ENCODE results near the gene SLN.

The SLN gene

DNA sequence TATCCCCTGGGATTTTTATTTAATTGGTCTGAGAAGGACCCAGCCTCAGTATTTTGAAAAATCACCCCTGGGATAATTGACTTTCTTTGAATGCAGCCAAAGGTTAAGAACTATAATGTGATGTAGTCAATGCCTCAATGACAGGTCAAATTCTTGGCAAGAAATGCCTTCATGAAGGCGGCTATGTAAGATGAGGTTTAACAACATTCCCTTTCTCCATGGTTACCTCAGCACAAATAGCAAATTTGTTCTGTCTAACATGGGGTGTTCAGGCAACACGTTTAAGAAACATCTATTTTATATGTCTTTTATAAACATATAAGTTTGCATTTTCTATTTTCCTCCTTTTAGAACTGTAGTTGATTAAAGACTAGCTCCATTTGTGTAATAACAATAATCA, 5.3 kb downstream of the SLN start:
- H3K9ac ChIP-seq (ENCODE audit: low read depth, low read length): no peak overlapping the region
- no peaks in the 10 kb centered on the region; the same call in 1 of the 2 replicates for H3K4me1 ChIP-seq (ENCODE audit: insufficient read depth, low read length)
- no peaks in the 10 kb centered on the region for H3K36me3 ChIP-seq (ENCODE audit: insufficient read depth, low read length)
- H3K9me3 ChIP-seq (ENCODE audit: control insufficient read depth, insufficient read depth, low read length): no peaks in the 10 kb centered on the region

DNA sequence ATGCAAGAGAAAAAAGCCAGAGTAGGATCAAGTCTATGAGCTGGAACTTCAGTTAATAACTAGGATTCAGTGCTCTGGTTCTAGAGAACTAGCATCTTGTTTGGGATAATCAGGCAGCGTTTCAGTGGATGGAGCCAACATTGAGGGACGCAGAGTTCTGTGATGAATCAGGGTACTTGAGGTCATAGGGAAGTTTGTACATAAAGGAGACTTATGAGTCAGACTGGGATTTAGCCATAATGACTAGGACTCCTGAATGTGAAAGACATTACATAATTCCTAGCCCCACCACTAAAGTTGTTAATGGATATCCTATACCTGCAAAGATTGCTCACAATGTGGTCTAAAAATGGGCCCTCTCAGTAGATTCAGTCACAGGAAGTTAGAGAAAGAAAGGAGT, 6.8 kb downstream of the SLN start:
- no peaks in the 10 kb centered on the region for H3K9me3 ChIP-seq (ENCODE audit: control insufficient read depth, insufficient read depth, low read length)
- no peaks in the 10 kb centered on the region for H3K36me3 ChIP-seq (ENCODE audit: insufficient read depth, low read length)
- no peak overlapping the region for H3K9ac ChIP-seq (ENCODE audit: low read depth, low read length)
- H3K4me1 ChIP-seq (ENCODE audit: insufficient read depth, low read length): no peaks in the 10 kb centered on the region; the same call in 1 of the 2 replicates

DNA sequence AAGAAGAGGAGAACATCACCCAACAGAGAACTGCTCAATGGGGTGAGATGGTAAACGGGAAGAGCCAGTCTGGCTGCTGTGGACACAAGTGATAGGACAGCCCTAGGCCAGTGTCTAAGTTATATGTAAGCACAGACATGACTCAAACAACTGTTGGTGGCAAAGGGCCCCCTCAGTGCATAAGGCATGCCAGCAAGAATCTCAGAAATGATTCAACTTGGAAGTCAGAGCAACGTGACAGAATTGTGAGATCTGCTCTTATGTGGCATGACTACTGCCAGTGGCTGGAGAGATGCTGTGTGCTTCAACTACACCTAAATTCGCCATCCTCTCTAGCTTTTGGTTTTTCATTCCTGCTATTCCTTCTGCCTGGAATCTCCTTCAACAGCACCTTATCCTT, 7.4 kb downstream of the SLN start:
- no peak overlapping the region for H3K9ac ChIP-seq (ENCODE audit: low read depth, low read length)
- no peaks in the 10 kb centered on the region for H3K9me3 ChIP-seq (ENCODE audit: control insufficient read depth, insufficient read depth, low read length)
- H3K36me3 ChIP-seq (ENCODE audit: insufficient read depth, low read length): no peaks in the 10 kb centered on the region
- no peaks in the 10 kb centered on the region; the same call in 1 of the 2 replicates for H3K4me1 ChIP-seq (ENCODE audit: insufficient read depth, low read length)

DNA sequence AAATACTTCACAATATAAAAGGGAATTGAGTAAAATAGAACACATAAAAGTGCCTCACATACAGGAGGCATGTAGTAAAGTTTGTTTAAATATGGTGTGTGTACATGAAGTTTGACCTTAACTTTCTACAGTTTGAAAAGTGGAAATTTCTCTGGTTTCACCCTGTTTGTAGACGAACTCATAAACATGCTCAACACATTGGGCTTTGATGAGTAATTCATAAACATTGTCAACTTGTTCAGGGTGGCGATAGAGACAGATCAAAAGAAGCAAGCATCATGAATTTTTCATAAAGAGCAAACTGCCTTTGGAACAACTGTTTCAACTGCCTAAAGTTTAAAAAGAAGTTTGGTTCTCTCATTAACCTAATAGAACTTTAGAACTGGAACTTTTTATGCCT, 9.1 kb downstream of the SLN start:
- Histone ChIP-seq H3K9me3 (ENCODE audit: control insufficient read depth, insufficient read depth, low read length) (no peaks in the 10 kb centered on the region), H3K36me3 (ENCODE audit: insufficient read depth, low read length) (no peaks in the 10 kb centered on the region), H3K9ac (ENCODE audit: low read depth, low read length) (no peak overlapping the region), H3K4me1 (ENCODE audit: insufficient read depth, low read length) (no peaks in the 10 kb centered on the region; the same call in 1 of the 2 replicates)

DNA sequence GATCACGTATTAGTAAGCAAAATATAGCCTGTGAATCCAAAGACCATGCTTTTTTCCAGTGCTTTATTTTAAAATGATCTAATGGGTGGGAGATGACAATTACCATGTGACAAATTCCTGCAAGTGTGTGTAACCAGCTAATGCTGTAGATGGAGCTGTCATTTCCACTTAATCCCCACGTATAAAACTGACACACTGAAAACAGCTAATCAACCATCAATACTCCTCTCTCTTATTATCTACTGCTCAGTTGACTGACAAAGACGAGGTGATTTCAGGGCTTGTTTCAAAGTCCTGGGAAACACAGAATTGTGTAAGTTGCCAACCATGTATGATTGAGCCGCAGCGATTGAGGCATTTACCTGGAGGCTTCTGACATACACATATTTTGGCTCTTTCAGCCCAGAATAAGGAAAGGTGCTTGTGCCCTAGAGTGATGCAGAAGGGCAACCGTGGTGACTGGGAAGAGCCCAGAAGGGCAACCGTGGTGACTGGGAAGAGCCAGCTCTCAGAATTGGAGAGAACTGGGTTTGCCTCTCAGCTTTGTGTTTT, 9.7 kb downstream of the SLN start:
- no peaks in the 10 kb centered on the region; the same call in 1 of the 2 replicates for H3K4me1 ChIP-seq (ENCODE audit: insufficient read depth, low read length)
- H3K36me3 ChIP-seq (ENCODE audit: insufficient read depth, low read length): no peaks in the 10 kb centered on the region
- no peak overlapping the region for H3K9ac ChIP-seq (ENCODE audit: low read depth, low read length)
- H3K9me3 ChIP-seq (ENCODE audit: control insufficient read depth, insufficient read depth, low read length): no peaks in the 10 kb centered on the region

DNA sequence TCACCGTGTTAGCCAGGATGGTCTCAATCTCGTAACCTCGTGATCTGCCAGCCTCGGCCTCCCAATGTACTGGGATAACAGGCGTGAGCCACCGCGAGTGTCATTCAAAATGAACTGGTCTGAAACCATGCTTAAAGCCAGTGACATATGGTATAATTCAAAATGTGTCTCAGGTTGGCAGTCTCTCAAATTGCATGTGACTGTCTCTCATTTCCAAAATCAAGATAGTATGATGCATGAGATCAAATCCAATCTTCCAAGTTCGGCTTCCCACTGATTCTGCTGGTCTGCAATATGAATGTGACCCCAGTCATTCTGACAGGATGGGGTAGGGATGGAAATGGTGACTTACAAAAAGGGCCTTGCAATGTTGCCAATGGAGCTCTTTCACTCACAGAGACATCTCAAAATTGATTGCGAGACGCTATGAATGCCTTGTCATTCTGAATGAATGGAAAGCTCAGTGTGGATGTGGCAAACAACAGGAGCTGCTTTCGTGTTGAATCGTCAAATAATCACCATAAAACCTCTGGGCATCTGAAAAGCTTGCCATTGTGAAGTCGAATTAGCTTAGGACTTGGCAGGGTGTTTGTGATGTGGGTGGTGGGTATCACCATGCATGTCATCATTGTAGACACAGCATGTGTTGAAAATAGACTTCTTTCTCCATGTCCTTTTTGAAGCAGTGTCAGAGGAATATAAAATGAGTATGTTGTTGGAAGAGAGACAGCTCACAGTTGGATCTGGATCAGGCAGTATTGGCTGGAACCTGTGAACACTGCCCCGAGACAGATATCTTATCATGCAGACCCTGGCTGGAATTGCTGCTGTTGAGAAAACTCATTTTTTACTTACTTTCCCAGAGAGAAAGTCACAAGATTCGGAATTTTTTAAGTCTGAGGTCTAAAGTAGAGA, 12.2 kb downstream of the SLN start:
- Histone ChIP-seq H3K4me1 (ENCODE audit: insufficient read depth, low read length) (peaks cover 6% of the 10 kb centered on the region), H3K36me3 (ENCODE audit: insufficient read depth, low read length) (no peaks in the 10 kb centered on the region), H3K9ac (ENCODE audit: low read depth, low read length) (no peak overlapping the region), H3K9me3 (ENCODE audit: control insufficient read depth, insufficient read depth, low read length) (no peaks in the 10 kb centered on the region)

DNA sequence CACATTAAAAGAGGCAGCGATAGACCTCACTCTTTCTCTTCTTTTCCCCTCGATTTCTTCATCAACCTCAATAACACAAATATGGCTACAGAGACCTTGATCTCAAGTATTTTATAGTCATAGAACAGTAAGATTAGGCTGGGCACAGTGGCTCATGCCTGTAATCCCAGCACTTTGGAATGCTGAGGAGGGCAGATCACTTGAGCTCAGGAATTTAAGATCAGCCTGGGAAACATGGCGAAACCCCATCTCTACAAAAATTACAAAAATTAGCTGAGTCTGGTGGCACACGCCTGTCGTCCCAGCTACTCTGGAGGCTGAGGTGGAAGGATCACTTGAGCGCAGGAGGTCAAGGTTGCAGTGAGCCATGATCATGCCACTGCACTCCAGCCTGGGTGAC, 14.6 kb downstream of the SLN start:
- H3K36me3 ChIP-seq (ENCODE audit: insufficient read depth, low read length): no peaks in the 10 kb centered on the region

DNA sequence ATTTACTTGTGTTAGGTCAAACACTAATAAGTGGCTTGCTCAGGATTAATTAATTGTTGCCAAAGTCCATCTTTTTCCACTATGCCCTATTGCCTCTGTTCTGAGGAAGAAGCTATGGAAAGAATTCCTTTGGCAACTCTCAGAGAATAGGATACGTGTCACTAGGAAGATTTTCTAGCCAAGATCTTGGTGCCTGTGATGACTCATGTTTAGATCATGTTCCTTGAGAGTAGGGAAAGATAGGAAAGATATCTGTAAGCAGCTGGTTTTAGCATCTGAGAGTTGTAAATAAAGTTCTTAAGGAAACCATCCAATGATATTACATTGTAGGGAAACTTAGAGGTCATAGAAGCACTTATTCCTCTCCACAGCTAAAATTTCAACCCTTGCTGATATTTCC, 15.7 kb downstream of the SLN start:
- Histone ChIP-seq H3K36me3 (ENCODE audit: insufficient read depth, low read length) (no peaks in the 10 kb centered on the region), H3K9ac (ENCODE audit: low read depth, low read length) (no peak overlapping the region), H3K4me1 (ENCODE audit: insufficient read depth, low read length) (peaks cover 6% of the 10 kb centered on the region)

More for the DNA sequence above, 14.6 kb downstream of the SLN start:
- no peak overlapping the region for H3K9ac ChIP-seq (ENCODE audit: low read depth, low read length)
- H3K4me1 ChIP-seq (ENCODE audit: insufficient read depth, low read length): peaks cover 6% of the 10 kb centered on the region
- no peaks in the 10 kb centered on the region for H3K9me3 ChIP-seq (ENCODE audit: control insufficient read depth, insufficient read depth, low read length)

DNA sequence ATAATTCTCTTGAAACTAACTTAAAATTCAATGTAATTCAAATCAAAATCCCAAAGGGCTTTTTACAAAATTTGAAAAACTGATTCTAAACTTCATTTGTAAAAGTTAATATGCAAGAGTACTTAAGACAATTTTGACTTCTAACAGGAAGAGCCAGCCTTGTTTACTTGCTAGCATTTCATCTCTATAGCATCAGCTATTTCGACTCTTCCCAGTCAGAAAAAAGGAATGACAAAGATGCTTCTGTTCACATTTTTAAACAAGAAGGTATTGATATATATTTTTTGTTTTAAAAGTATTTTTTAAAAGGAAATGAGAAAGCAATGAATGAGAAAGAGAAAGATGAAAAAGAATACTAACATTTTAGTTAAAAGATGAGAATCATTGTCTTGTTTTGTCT, 16.4 kb downstream of the SLN start:
- Histone ChIP-seq H3K36me3 (ENCODE audit: insufficient read depth, low read length) (no peaks in the 10 kb centered on the region), H3K9ac (ENCODE audit: low read depth, low read length) (no peak overlapping the region), H3K9me3 (ENCODE audit: control insufficient read depth, insufficient read depth, low read length) (no peaks in the 10 kb centered on the region), H3K4me1 (ENCODE audit: insufficient read depth, low read length) (peaks cover 6% of the 10 kb centered on the region)

More for the DNA sequence above, 15.7 kb downstream of the SLN start:
- no peaks in the 10 kb centered on the region for H3K9me3 ChIP-seq (ENCODE audit: control insufficient read depth, insufficient read depth, low read length)

DNA sequence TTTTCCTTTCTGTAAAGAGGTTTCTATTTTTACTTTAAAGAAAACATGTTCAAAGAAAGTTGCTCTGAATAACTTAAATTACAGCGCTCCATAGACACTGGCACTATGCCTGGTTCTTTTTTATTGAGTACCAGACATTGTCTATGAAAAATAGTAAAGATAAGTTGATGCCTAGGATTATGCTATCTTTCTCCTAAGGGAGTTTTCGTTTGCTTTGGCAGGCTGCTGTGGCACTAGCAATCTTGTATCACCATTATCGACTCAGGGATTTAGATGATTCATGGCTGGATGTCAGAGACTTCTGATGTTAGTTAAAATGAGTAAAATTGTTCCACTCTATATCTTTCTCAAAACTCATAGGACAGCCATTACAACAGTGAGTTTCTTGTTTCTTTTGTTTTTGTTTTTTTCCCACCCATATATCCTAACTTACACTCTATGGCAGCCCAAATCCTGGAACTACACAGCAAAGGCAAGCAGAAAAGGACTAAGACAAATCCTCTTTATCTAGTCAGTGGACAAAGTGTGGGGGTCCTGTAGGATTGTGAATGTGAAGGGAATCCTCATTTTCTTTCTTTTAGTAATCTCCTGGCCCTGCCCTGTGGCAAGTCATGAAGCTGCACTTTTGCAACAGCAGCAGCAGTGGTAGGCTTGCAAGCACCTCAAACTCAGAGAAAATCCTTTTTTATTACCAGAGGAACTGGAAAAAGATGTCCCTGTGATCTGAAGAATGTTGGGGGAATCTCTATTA, 20.7 kb downstream of the SLN start:
- Histone ChIP-seq H3K4me1 (ENCODE audit: insufficient read depth, low read length) (peaks cover 6% of the 10 kb centered on the region; the same call in 1 of the 2 replicates), H3K9me3 (ENCODE audit: control insufficient read depth, insufficient read depth, low read length) (no peaks in the 10 kb centered on the region), H3K9ac (ENCODE audit: low read depth, low read length) (no peak overlapping the region), H3K36me3 (ENCODE audit: insufficient read depth, low read length) (no peaks in the 10 kb centered on the region)

DNA sequence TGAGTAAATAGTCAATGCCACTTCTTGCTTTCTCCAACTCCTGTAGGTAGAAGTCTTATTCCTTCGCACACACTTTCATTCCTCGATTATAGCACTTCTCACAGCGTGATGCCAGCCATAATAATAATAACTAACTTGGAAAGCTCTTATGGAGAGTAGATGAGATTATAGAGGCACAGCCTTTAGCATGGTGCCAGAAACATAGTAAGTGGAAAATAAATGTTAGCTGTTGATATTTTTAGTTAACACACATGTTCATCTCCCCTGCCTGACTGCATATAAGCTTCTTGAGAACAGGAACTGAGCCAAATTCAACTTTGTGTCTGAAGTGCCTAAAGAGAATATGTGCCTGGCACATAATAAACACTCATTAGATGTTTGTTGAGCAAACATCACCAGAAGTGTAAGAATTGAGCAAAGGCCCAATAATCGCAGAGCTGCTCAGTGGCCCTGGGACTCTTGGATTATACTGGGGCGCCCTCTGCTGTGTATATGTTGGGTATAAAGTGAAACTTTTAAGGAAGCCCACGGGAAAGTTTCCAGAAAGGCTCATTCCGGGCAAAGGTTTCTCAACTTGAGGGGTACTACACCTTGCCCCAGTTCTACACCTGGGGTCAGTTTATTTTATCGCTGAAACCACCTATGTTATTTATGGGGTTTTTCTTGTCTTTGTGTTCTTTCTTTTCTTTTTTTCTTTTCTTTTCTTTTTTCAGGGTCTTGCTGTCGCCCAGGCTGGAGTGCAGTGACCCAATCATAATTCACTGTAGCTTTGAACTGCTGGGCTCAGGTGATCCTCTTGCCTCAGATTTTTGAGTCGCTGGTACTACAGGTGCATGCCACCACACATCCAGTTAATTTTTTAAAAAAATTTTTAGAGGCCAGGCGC, 22.3 kb downstream of the SLN start:
- Histone ChIP-seq H3K9ac (ENCODE audit: low read depth, low read length) (no peak overlapping the region), H3K9me3 (ENCODE audit: control insufficient read depth, insufficient read depth, low read length) (no peaks in the 10 kb centered on the region), H3K4me1 (ENCODE audit: insufficient read depth, low read length) (no peaks in the 10 kb centered on the region), H3K36me3 (ENCODE audit: insufficient read depth, low read length) (no peaks in the 10 kb centered on the region)

DNA sequence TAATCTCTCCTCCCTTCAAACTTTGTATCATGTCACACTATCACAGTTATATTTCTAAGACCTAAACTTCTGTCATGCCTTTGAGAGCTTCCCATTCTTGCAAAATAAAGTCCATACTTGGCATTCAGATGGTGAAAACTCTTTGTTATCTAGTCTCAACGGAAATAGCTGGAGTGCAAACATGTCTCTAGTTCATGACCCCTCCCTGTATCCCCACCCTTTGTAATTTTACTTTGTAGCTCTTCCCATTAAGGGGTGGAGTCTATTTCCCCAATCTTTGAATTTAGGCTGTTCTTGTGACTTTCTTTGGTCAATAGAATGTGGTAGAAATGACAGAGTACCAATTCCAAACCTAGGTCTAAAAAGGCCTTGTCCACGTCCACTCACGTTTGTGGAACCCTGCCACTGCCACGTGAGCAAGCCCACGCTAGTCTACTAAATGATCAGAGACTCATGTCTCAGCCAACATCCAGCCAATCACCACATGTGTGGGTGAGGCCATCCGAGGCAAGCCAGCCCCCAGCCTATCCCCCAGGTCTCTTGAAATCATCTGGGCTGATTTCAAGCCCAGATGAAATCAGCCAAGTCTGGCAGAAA, 23.4 kb downstream of the SLN start:
- H3K9me3 ChIP-seq (ENCODE audit: control insufficient read depth, insufficient read depth, low read length): no peaks in the 10 kb centered on the region
- H3K9ac ChIP-seq (ENCODE audit: low read depth, low read length): no peak overlapping the region
- H3K36me3 ChIP-seq (ENCODE audit: insufficient read depth, low read length): no peaks in the 10 kb centered on the region
- H3K4me1 ChIP-seq (ENCODE audit: insufficient read depth, low read length): no peaks in the 10 kb centered on the region

DNA sequence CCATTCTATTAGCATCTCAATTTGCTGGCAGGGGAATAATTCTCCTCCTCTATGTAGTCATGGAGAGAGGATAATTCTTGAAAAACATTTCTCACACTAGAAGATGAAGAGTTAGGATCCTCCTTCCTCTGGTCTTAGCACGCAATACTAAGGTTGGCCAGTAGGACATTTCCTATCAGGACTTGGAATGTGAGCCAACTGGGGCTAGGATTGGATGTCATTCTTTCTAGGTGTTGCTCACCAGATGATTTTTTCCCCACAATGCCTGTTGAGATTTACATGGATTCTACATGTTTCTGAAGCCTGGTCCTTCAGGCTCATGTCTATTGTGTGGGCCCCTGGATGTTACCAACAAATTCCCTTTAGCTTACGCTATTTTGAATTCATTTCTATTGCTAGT, 28.0 kb downstream of the SLN start:
- no peaks in the 10 kb centered on the region for H3K36me3 ChIP-seq (ENCODE audit: insufficient read depth, low read length)
- no peak overlapping the region for H3K9ac ChIP-seq (ENCODE audit: low read depth, low read length)
- no peaks in the 10 kb centered on the region for H3K9me3 ChIP-seq (ENCODE audit: control insufficient read depth, insufficient read depth, low read length)
- no peaks in the 10 kb centered on the region for H3K4me1 ChIP-seq (ENCODE audit: insufficient read depth, low read length)

All from ES-I3 (cell line).